Tibial nerve (tissue), 4 donors: ENCODE results near the gene GAL3ST2. TPM values are rescaled to one million over a fixed set of nuclear protein-coding genes. Genes with fewer than 3 reads are reported as not detected.

Source experiments
- DNase-seq, 2 donors: peaks; one replicate each; pipeline ENCODE4 v3.0.0-alpha.2; 2019; ENCODE audit warnings: low spot score in 2 of 2
- H3K27ac ChIP-seq, 4 donors: fragments of 200-600 bp; sonication (generic) in 3 of 4; one replicate each; pipeline ENCODE4 v1.5.1; 2017 to 2019; ENCODE audit warnings: mild to moderate bottlenecking in 1 of 4
- H3K27me3 ChIP-seq, 2 donors: fragments of 200-600 bp; sonication (generic) in 1 of 2; one replicate each; pipeline versions ENCODE4 v1.5.1 to v1.6.0; 2017 to 2019
- H3K36me3 ChIP-seq, 3 donors: fragments of 200-600 bp; sonication (generic); one replicate each; pipeline ENCODE4 v1.5.1; 2018 to 2019
- H3K4me1 ChIP-seq, 4 donors: fragments of 200-600 bp; sonication (generic) in 3 of 4; one replicate each; pipeline ENCODE4 v1.5.1; 2017 to 2019
- H3K4me3 ChIP-seq, 4 donors: fragments of 200-600 bp; sonication (generic) in 3 of 4; one replicate each; pipeline ENCODE4 v1.5.1; 2017 to 2019; ENCODE audit warnings: mild to moderate bottlenecking in 1 of 4, moderate library complexity in 1 of 4
- H3K9me3 ChIP-seq, 4 donors: fragments of 200-600 bp; sonication (generic) in 3 of 4; one replicate each; pipeline ENCODE4 v1.5.1; 2017 to 2019
- CTCF ChIP-seq, 5 experiments: fragments of 200-600 bp in 3 of 5; fragments of 450-650 bp in 2 of 5; sonication (generic) in 3 of 5; IDR thresholded peaks; one replicate each; pipeline ENCODE4 v1.5.1; 2016 to 2019; ENCODE audit warnings: antibody characterized with exemption in 5 of 5, mild to moderate bottlenecking in 3 of 5, moderate library complexity in 2 of 5
- EP300 ChIP-seq, 2 donors: sonication (generic); formaldehyde crosslinking; IDR thresholded peaks; one replicate each; pipeline ENCODE4 v1.6.1; 2017; ENCODE audit warnings: antibody characterized with exemption in 2 of 2, mild to moderate bottlenecking in 1 of 2
- POLR2A ChIP-seq, 2 donors: fragments of 450-650 bp; IDR thresholded peaks; one replicate each; pipeline ENCODE4 v1.6.1; 2017; ENCODE audit warnings: antibody characterized with exemption in 2 of 2, mild to moderate bottlenecking in 2 of 2, moderate library complexity in 2 of 2
- WGBS, 2 donors: methylation state at CpG; one replicate each; pipeline ENCODE4 v1.1.5; 2018; 5-methylcytosine and 5-hydroxymethylcytosine counted together
- total RNA-seq, 4 donors: library from RNA; depleted of rRNA; stranded (reverse); fragments of >200 nt; gene quantifications; one replicate each; pipeline ENCODE4 v1.1.0, GENCODE V29; 2016

The GAL3ST2 gene
- total RNA-seq, 4 donors from 2014 or later: 0.21 to 3.9 (median 0.30) TPM; not detected in 1

DNA sequence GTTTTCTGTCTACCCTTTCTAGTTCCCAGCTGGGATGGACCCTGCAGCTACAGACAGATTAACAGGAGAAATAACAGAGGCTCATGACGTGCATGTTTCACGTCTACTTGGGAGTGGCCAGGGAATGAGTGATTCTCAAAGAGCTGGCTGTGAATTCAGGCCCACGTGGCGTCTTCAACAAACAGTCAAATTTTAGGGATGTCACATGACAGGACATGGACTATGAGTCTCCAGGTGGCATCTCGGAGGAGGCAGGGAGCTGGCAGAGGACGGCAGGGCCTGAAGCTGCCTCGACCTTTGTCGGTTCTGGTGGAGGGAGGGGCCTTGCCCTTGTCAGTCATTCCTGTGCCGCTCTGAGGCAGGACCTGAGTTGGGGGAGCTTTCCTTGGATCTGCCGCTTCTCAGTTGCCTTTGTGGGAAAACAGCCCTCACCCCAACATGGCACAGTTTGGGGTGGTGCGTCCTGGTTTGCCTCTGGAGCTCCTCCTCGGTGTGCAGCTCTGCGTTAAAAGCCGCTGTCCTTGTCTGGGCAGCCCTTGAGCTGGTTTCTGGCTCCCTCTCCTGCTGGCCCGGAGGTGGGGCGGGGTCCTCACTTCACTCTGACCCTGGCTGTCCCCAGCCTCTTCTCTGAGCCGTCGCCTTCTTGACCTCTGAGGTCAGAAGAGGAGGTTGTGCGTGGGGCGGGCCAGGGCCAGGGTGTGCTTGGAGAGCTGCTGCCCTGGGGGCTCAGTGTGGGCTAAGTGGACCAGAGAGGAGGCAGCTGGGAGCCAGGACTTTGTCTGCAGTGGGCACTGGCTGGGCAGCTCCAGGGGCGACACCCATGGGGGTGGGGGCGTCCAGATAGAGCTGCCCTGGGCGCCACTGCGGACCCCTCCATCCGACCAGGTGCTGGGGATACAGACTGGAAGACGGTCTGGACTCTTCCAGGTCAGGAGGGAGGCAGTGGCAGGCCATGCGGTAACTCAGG lies 12.1 kb upstream of the GAL3ST2 start:
- no peak overlapping the region for H3K4me3 ChIP-seq
- no peaks in the 10 kb centered on the region for H3K4me1 ChIP-seq
- whole genome bisulfite sequencing, 2 donors: 71 to 76% methylated on average over 22 to 27 of the region's 27 CpGs
- DNase-seq: no peak
- H3K36me3 ChIP-seq: peaks cover 0 to 60% (median 0%) of the 10 kb centered on the region in 3 donors
- TF ChIP-seq CTCF (IDR thresholded peaks at IDR 0.05) (no peak), POLR2A (IDR thresholded peaks at IDR 0.05) (no peak), EP300 (IDR thresholded peaks at IDR 0.05) (no peak)
- H3K9me3 ChIP-seq: no peaks in the 10 kb centered on the region
- H3K27me3 ChIP-seq: no peaks in the 10 kb centered on the region
- no peak overlapping the region for H3K27ac ChIP-seq

GRCh38 chr2:241767464-241768250 lies 9.0 kb upstream of the GAL3ST2 start:
- Histone ChIP-seq H3K36me3 (peaks cover 0 to 31% (median 0%) of the 10 kb centered on the region in 3 donors), H3K4me1 (peaks cover 0 to 17% (median 6%) of the 10 kb centered on the region in 4 donors), H3K4me3 (no peak overlapping the region), H3K27me3 (peaks cover 0 to 10% of the 10 kb centered on the region in 2 donors), H3K9me3 (no peaks in the 10 kb centered on the region), H3K27ac (no peak overlapping the region)
- DNase-seq: no peak
- WGBS, 2 donors: 90 to 91% methylated on average over 18 to 21 of the region's 37 CpGs
- TF ChIP-seq EP300 (IDR thresholded peaks at IDR 0.05) (no peak), POLR2A (IDR thresholded peaks at IDR 0.05) (no peak), CTCF (IDR thresholded peaks at IDR 0.05) (no peak)

GRCh38 chr2:241768251-241768711 lies 8.3 kb upstream of the GAL3ST2 start:
- peaks cover 0 to 25% (median 0%) of the 10 kb centered on the region in 3 donors for H3K36me3 ChIP-seq
- H3K4me1 ChIP-seq: peaks cover 0 to 17% (median 6%) of the 10 kb centered on the region in 4 donors
- 85 to 88% methylated on average over 25 to 29 of the region's 29 CpGs for WGBS, 2 donors
- H3K9me3 ChIP-seq: no peaks in the 10 kb centered on the region
- H3K27me3 ChIP-seq: peaks cover 0 to 15% of the 10 kb centered on the region in 2 donors
- TF ChIP-seq EP300 (IDR thresholded peaks at IDR 0.05) (no peak), POLR2A (IDR thresholded peaks at IDR 0.05) (no peak), CTCF (IDR thresholded peaks at IDR 0.05) (no peak)
- no peak overlapping the region for H3K27ac ChIP-seq
- DNase-seq: no peak
- H3K4me3 ChIP-seq: no peak overlapping the region

DNA sequence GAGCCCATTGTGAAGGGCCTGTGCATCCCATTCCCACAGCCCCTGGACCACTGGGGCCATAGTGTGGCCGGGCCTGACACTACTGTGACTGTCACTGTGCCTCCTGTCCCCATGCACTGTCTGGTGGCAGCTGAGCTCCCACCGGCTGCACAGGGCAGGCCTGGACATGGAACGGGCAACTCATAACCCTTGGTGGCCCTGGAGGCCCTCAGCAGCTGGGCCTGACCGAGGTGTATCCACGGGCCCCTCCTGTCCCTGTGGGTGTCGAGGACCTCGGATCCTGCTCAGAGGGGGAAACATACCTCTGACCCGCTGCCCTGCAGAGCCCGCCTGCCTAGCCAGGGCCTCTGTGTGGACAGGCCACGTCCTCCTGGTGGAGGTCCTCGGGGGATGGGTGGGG lies 7.8 kb upstream of the GAL3ST2 start:
- H3K4me3 ChIP-seq: no peak overlapping the region
- no peak overlapping the region for H3K27ac ChIP-seq
- H3K36me3 ChIP-seq: peaks cover 0 to 22% (median 0%) of the 10 kb centered on the region in 3 donors
- H3K9me3 ChIP-seq: no peaks in the 10 kb centered on the region
- H3K27me3 ChIP-seq: peaks cover 0 to 20% of the 10 kb centered on the region in 2 donors
- no peak for DNase-seq
- H3K4me1 ChIP-seq: peaks cover 0 to 17% (median 6%) of the 10 kb centered on the region in 4 donors
- TF ChIP-seq POLR2A (IDR thresholded peaks at IDR 0.05) (no peak), CTCF (IDR thresholded peaks at IDR 0.05) (no peak), EP300 (IDR thresholded peaks at IDR 0.05) (no peak)
- WGBS, 2 donors: 87 to 93% methylated on average over 11 of the region's 11 CpGs
